ENCODE results near the gene SENP7.
"Not testable (repeated sequence)": the region's sequence is repeated elsewhere in the genome, so short reads cannot be mapped to it uniquely, and the experiment has no call there.

The SENP7 gene

DNA sequence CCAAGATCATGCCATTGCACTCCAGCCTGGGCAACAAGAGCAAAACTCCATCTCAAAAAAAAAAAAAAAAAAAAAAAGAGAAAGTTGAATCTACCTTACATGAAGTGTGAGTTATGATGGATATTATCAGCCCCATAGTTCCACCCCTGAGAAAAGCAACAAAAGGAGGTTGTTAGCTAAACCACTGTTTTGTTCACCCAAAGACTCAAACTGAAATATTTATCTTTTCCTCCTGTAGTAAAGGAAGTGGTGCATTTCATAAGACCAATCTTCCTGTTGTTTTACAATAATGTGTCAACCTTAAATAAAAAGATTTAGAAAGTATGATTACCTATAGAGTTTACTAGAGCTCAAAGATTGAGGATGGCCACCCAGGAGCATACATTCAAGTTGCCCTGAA is 29.9 kb upstream of the SENP7 start:
- Histone ChIP-seq H3K9ac (ENCODE audit: low read depth in 1 of 2, low read length in 2 of 2) (no peak overlapping the region), H3K27me3 (ENCODE audit: control insufficient read depth in 2 of 2, insufficient read depth in 2 of 2, low read length in 2 of 2) (no peaks in the 10 kb centered on the region), H3K36me3 (ENCODE audit: control insufficient read depth in 2 of 2, insufficient read depth in 2 of 2, low read length in 2 of 2) (no peaks in the 10 kb centered on the region), H3K9me3 (ENCODE audit: control insufficient read depth in 2 of 2, low read length in 2 of 2) (no peaks in the 10 kb centered on the region), H3K27ac (ENCODE audit: low read depth in 2 of 2, low read length in 2 of 2) (no peak overlapping the region), H3K4me1 (ENCODE audit: control insufficient read depth in 2 of 2, insufficient read depth in 2 of 2, low read length in 2 of 2) (no peaks in the 10 kb centered on the region), H3K4me3 (ENCODE audit: low read length in 2 of 2) (no peak overlapping the region)

DNA sequence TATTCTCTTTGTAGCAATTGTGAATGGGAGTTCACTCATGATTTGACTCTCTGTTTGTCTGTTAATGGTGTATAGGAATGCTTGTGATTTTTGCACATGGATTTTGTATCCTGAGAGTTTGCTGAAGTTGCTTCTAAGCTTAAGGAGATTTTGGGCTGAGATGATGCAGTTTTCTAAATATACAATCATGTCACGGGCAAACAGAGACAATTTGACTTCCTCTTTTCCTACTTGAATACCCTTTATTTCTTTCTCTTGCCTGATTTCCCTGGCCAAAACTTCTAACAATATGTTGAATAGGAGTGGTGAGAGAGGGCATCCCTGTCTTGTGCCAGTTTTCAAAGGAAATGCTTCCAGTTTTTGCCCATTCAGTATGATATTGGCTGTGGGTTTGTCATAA is 23.9 kb upstream of the SENP7 start:
- not testable (repeated sequence) for H3K4me3 ChIP-seq (ENCODE audit: low read length in 2 of 2); H3K9ac ChIP-seq (ENCODE audit: low read depth in 1 of 2, low read length in 2 of 2); H3K36me3 ChIP-seq (ENCODE audit: control insufficient read depth in 2 of 2, insufficient read depth in 2 of 2, low read length in 2 of 2); H3K27ac ChIP-seq (ENCODE audit: low read depth in 2 of 2, low read length in 2 of 2); H3K9me3 ChIP-seq (ENCODE audit: control insufficient read depth in 2 of 2, low read length in 2 of 2); H3K4me1 ChIP-seq (ENCODE audit: control insufficient read depth in 2 of 2, insufficient read depth in 2 of 2, low read length in 2 of 2); H3K27me3 ChIP-seq (ENCODE audit: control insufficient read depth in 2 of 2, insufficient read depth in 2 of 2, low read length in 2 of 2)

DNA sequence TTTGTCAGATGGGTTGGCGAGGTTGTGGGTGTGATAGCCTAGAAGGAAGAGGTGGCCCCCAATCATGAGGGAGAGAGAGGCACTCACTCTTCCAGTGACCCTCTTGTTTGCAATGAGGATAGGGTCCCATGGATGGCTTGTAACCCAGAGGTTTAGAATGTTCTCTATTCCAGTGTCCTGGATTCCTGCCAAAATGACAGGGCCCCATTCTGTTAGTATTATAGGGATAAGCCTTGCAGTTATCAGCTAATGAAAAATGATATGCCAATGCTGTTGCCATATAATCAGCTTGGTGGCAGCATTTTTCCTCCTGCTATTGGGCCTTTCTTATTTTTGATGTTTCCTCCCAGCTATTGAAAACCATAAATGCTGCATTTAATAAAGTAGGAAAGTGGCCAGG is 23.3 kb upstream of the SENP7 start:
- no peaks in the 10 kb centered on the region for H3K27me3 ChIP-seq (ENCODE audit: control insufficient read depth in 2 of 2, insufficient read depth in 2 of 2, low read length in 2 of 2)
- H3K9ac ChIP-seq (ENCODE audit: low read depth in 1 of 2, low read length in 2 of 2): no peak overlapping the region
- no peaks in the 10 kb centered on the region for H3K36me3 ChIP-seq (ENCODE audit: control insufficient read depth in 2 of 2, insufficient read depth in 2 of 2, low read length in 2 of 2)
- no peak overlapping the region for H3K27ac ChIP-seq (ENCODE audit: low read depth in 2 of 2, low read length in 2 of 2)
- no peak overlapping the region for H3K4me3 ChIP-seq (ENCODE audit: low read length in 2 of 2)
- no peaks in the 10 kb centered on the region for H3K4me1 ChIP-seq (ENCODE audit: control insufficient read depth in 2 of 2, insufficient read depth in 2 of 2, low read length in 2 of 2)
- H3K9me3 ChIP-seq (ENCODE audit: control insufficient read depth in 2 of 2, low read length in 2 of 2): no peaks in the 10 kb centered on the region

DNA sequence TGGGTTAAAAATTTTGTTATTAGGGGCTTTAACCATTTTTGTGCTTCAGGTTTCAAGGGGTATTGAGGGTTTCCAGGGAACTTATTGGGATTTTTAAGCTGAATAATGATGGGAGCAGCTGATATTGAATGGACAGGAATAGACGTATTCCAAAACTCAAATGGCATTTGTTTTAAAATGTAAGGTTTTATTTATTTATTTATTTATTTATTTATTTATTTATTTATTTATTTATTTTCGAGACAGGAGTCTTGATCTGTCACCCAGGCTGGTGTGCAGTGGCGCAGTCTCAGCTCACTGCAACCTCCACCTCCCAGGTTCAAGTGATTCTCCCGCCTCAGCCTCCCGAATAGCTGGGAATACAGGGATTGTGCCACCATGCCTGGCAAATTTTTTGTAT is 22.2 kb upstream of the SENP7 start:
- Histone ChIP-seq H3K4me1 (ENCODE audit: control insufficient read depth in 2 of 2, insufficient read depth in 2 of 2, low read length in 2 of 2) (no peaks in the 10 kb centered on the region), H3K9me3 (ENCODE audit: control insufficient read depth in 2 of 2, low read length in 2 of 2) (no peaks in the 10 kb centered on the region), H3K27ac (ENCODE audit: low read depth in 2 of 2, low read length in 2 of 2) (no peak overlapping the region), H3K36me3 (ENCODE audit: control insufficient read depth in 2 of 2, insufficient read depth in 2 of 2, low read length in 2 of 2) (no peaks in the 10 kb centered on the region), H3K9ac (ENCODE audit: low read depth in 1 of 2, low read length in 2 of 2) (no peak overlapping the region), H3K27me3 (ENCODE audit: control insufficient read depth in 2 of 2, insufficient read depth in 2 of 2, low read length in 2 of 2) (no peaks in the 10 kb centered on the region), H3K4me3 (ENCODE audit: low read length in 2 of 2) (no peak overlapping the region)

DNA sequence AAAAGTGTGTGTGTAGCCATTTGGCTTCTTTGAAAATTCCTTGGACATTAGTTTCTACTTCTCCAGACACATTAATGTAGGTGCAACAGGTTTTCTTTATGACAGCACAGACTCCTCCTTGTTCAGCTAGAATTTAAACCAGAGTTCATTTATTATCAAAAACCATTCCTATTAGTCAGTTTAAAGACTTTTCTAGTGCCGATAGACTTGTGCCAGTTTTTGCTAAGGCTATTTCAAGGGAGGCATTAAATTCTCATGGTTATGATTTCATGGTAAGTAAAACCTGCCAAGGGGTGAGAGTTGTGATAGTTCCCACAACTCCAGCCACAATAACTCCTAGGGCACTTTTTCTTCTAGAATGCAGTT is 20.6 kb upstream of the SENP7 start:
- Histone ChIP-seq H3K27me3 (ENCODE audit: control insufficient read depth in 2 of 2, insufficient read depth in 2 of 2, low read length in 2 of 2) (no peaks in the 10 kb centered on the region), H3K4me3 (ENCODE audit: low read length in 2 of 2) (no peak overlapping the region), H3K4me1 (ENCODE audit: control insufficient read depth in 2 of 2, insufficient read depth in 2 of 2, low read length in 2 of 2) (no peaks in the 10 kb centered on the region), H3K9me3 (ENCODE audit: control insufficient read depth in 2 of 2, low read length in 2 of 2) (no peaks in the 10 kb centered on the region), H3K27ac (ENCODE audit: low read depth in 2 of 2, low read length in 2 of 2) (no peak overlapping the region), H3K9ac (ENCODE audit: low read depth in 1 of 2, low read length in 2 of 2) (no peak overlapping the region), H3K36me3 (ENCODE audit: control insufficient read depth in 2 of 2, insufficient read depth in 2 of 2, low read length in 2 of 2) (no peaks in the 10 kb centered on the region)

DNA sequence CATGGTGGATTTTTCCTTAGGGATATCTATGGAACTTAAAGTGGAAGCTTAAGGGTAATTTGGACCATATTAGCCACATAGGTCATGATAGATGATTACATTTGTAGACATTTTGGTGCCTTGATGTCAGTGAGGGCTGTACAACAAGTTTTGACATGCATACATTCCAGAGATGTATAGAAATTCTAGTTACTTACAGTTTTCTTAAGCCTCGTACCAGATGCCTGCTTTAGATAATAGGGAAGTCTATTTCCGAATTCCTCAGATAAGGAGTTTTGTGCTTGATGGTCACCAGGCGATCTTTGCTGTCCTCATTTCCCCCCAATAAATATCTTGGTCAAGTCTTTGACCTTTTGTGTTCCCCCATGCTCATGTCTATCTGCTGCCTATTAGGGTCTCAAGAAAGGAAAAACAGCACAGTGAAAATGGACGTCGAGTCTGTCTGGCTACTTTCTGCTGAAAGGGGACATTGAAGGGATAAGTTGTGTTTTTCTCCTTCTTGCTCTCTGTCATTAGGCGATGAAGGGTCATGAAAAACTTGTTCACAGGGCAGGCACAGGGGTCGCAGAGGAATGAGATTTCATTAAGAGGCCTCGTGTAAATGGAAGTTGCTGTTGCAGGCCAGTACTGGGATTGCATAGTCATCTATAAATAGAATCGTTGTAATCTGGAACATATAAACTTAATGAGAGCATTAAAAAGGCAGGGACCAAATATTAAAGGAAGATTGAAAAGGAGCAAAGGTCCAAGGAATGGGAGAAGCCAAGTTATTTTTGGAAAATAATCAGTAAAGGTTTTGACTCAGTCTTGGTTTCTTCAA is 20.0 kb upstream of the SENP7 start:
- H3K27ac ChIP-seq (ENCODE audit: low read depth in 2 of 2, low read length in 2 of 2): no peak overlapping the region
- H3K4me1 ChIP-seq (ENCODE audit: control insufficient read depth in 2 of 2, insufficient read depth in 2 of 2, low read length in 2 of 2): no peaks in the 10 kb centered on the region
- no peak overlapping the region for H3K4me3 ChIP-seq (ENCODE audit: low read length in 2 of 2)
- H3K9me3 ChIP-seq (ENCODE audit: control insufficient read depth in 2 of 2, low read length in 2 of 2): no peaks in the 10 kb centered on the region
- no peaks in the 10 kb centered on the region for H3K36me3 ChIP-seq (ENCODE audit: control insufficient read depth in 2 of 2, insufficient read depth in 2 of 2, low read length in 2 of 2)
- no peaks in the 10 kb centered on the region for H3K27me3 ChIP-seq (ENCODE audit: control insufficient read depth in 2 of 2, insufficient read depth in 2 of 2, low read length in 2 of 2)
- H3K9ac ChIP-seq (ENCODE audit: low read depth in 1 of 2, low read length in 2 of 2): no peak overlapping the region

DNA sequence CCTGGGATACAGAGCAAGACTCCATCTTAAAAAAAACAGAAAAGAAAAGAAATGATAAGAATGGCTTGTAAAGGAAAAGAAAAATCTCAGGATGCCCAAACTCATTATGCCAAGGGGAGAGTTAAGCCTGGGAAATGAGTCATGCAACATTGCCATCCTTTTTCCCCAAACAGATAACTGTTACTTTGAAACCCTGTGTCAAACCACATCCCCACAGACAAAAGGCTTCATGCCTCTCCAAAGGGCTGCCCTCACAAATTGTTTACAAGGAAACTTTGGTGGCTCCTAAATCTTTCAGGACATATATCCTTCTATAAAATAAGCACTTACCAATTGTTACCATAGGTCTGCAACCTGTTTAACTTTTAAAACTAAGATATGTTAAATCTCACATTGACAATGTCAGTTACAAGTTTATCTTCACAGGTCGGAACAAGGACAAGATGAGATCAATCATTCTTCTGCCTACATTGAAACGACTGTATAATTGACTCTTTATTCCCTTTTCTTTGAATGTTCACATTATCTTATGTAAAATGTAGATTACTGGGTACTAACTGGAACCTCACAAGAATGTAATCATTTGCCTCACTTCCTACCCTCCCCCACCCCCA is 18.6 kb upstream of the SENP7 start:
- Histone ChIP-seq H3K4me1 (ENCODE audit: control insufficient read depth in 2 of 2, insufficient read depth in 2 of 2, low read length in 2 of 2) (no peaks in the 10 kb centered on the region), H3K4me3 (ENCODE audit: low read length in 2 of 2) (no peak overlapping the region), H3K27me3 (ENCODE audit: control insufficient read depth in 2 of 2, insufficient read depth in 2 of 2, low read length in 2 of 2) (no peaks in the 10 kb centered on the region), H3K36me3 (ENCODE audit: control insufficient read depth in 2 of 2, insufficient read depth in 2 of 2, low read length in 2 of 2) (no peaks in the 10 kb centered on the region), H3K9ac (ENCODE audit: low read depth in 1 of 2, low read length in 2 of 2) (no peak overlapping the region), H3K9me3 (ENCODE audit: control insufficient read depth in 2 of 2, low read length in 2 of 2) (no peaks in the 10 kb centered on the region), H3K27ac (ENCODE audit: low read depth in 2 of 2, low read length in 2 of 2) (no peak overlapping the region)

DNA sequence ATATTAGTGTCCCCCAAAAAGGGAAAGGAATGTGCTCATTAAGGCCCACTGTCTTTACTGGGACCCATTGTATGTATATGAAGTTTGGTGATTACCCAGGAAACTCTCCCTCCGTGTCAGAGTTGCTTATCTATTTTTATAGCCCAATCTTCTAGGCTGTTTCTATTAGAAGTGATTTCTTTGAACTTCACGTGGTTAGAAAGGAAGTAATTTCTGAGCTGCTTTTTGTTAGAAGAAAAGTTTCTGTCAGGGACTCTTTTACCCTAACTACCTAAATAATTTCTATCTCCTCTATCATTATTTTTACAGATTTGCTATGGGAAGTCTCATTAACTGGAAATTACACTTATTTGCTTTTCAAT is 17.7 kb upstream of the SENP7 start:
- H3K4me3 ChIP-seq (ENCODE audit: low read length in 2 of 2): no peak overlapping the region
- H3K27me3 ChIP-seq (ENCODE audit: control insufficient read depth in 2 of 2, insufficient read depth in 2 of 2, low read length in 2 of 2): no peaks in the 10 kb centered on the region
- H3K4me1 ChIP-seq (ENCODE audit: control insufficient read depth in 2 of 2, insufficient read depth in 2 of 2, low read length in 2 of 2): no peaks in the 10 kb centered on the region
- no peaks in the 10 kb centered on the region for H3K36me3 ChIP-seq (ENCODE audit: control insufficient read depth in 2 of 2, insufficient read depth in 2 of 2, low read length in 2 of 2)
- no peak overlapping the region for H3K9ac ChIP-seq (ENCODE audit: low read depth in 1 of 2, low read length in 2 of 2)
- H3K9me3 ChIP-seq (ENCODE audit: control insufficient read depth in 2 of 2, low read length in 2 of 2): no peaks in the 10 kb centered on the region
- no peak overlapping the region for H3K27ac ChIP-seq (ENCODE audit: low read depth in 2 of 2, low read length in 2 of 2)

DNA sequence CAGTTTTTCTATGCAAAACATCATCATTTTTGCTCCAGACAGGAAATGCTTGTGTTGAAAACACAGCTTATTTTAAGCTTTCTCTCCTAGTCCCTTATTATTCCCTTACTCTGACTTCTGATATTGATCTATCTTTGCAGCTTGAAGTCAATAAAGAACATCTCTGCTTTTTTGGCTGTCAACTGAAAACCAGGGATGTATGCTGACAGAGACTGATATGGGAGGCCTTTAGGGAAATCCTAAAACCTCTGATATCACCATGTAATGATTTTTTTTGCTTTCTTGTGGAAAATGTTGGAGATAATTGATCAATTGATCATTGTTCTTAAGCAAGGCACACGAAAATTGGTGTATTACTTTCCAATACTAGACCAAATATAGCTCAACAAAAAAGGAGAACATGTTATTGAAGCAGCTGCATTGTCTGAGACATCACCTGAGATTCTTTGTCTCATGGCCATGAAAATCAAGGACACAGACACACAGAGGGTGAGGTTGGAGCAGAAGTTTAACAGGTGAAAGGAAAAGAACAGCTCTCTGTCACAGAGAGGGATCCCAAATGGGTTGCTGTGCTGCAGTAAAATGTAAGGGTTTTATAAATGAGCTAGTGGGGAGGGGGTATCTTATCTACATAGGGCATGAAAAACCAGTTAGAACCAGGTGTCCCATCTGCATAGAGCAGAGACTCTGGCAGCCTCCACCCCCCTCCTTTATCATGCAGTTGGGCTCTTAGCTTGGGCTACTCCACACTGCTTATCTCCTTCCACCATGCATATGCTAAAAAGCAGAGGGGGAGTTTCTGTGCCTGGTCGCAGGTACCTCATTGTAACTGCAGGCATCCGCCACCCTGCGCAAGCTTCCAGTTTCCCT is 17.0 kb upstream of the SENP7 start:
- H3K4me3 ChIP-seq (ENCODE audit: low read length in 2 of 2): no peak overlapping the region
- H3K36me3 ChIP-seq (ENCODE audit: control insufficient read depth in 2 of 2, insufficient read depth in 2 of 2, low read length in 2 of 2): no peaks in the 10 kb centered on the region
- H3K27me3 ChIP-seq (ENCODE audit: control insufficient read depth in 2 of 2, insufficient read depth in 2 of 2, low read length in 2 of 2): no peaks in the 10 kb centered on the region
- no peaks in the 10 kb centered on the region for H3K4me1 ChIP-seq (ENCODE audit: control insufficient read depth in 2 of 2, insufficient read depth in 2 of 2, low read length in 2 of 2)
- H3K27ac ChIP-seq (ENCODE audit: low read depth in 2 of 2, low read length in 2 of 2): no peak overlapping the region
- H3K9ac ChIP-seq (ENCODE audit: low read depth in 1 of 2, low read length in 2 of 2): no peak overlapping the region
- no peaks in the 10 kb centered on the region for H3K9me3 ChIP-seq (ENCODE audit: control insufficient read depth in 2 of 2, low read length in 2 of 2)

DNA sequence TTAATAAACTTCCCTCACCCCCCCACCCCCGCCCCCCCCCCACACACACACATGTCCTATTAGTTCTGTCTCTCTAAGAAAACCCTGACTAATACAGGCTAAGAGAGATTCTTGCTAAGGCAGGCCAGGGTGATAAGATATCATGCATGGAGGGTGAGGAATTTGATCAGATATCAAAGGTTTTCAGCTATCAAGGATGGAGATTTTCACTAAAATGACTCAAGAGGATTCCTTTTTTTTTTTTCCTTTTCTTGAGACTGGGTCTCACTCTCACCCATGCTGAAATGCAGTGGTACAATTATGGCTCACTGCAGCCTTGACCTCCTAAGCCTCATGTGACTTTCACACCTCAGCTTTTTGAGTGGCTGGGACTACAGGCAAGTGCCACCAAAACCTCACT is 14.9 kb upstream of the SENP7 start:
- H3K9ac ChIP-seq (ENCODE audit: low read depth in 1 of 2, low read length in 2 of 2): no peak overlapping the region
- H3K36me3 ChIP-seq (ENCODE audit: control insufficient read depth in 2 of 2, insufficient read depth in 2 of 2, low read length in 2 of 2): no peaks in the 10 kb centered on the region
- no peaks in the 10 kb centered on the region for H3K4me1 ChIP-seq (ENCODE audit: control insufficient read depth in 2 of 2, insufficient read depth in 2 of 2, low read length in 2 of 2)
- H3K4me3 ChIP-seq (ENCODE audit: low read length in 2 of 2): no peak overlapping the region
- no peaks in the 10 kb centered on the region for H3K9me3 ChIP-seq (ENCODE audit: control insufficient read depth in 2 of 2, low read length in 2 of 2)
- H3K27me3 ChIP-seq (ENCODE audit: control insufficient read depth in 2 of 2, insufficient read depth in 2 of 2, low read length in 2 of 2): no peaks in the 10 kb centered on the region
- H3K27ac ChIP-seq (ENCODE audit: low read depth in 2 of 2, low read length in 2 of 2): no peak overlapping the region

Data from mucosa of rectum (tissue), 2 donors.